HepG2 (cell line): ENCODE results near the gene CDK5RAP1. TPM values are rescaled to one million over a fixed set of nuclear protein-coding genes. Genes with fewer than 3 reads are reported as not detected.

Source experiments
- ASH2L ChIP-seq: fragments of 300-600, 200-600 bp; sonication (generic); IDR thresholded peaks from 2 replicates; pipeline ENCODE4 v1.7.0; 2017; ENCODE audit warnings: low read depth, mild to moderate bottlenecking, moderate library complexity, mixed read lengths, low read length; ENCODE audit not compliant: insufficient read length
- ATF7 ChIP-seq, 2 experiments: fragments of 450-650 bp in 1 of 2; sonication (generic) in 1 of 2; formaldehyde crosslinking in 1 of 2; IDR thresholded peaks; 2 replicates each; pipeline versions ENCODE4 v1.4.0 to v1.6.1; 2016 to 2020; ENCODE audit warnings: antibody characterized with exemption in 1 of 2, mild to moderate bottlenecking in 1 of 2, missing genetic modification reagents in 1 of 2
- HNF4G ChIP-seq, 2 experiments: sonication (generic) in 1 of 2; formaldehyde crosslinking in 1 of 2; IDR thresholded peaks; 2 replicates each; pipeline versions ENCODE4 v1.4.0 to v1.6.1; 2011 to 2020; ENCODE audit warnings: borderline replicate concordance in 2 of 2, low read depth in 2 of 2, mild to moderate bottlenecking in 2 of 2, low read length in 1 of 2, missing genetic modification reagents in 1 of 2, moderate library complexity in 1 of 2
- MIXL1 ChIP-seq: IDR thresholded peaks from 2 replicates; pipeline ENCODE4 v1.6.1; 2016
- NCOR1 ChIP-seq: fragments of 200-600 bp; sonication (generic); IDR thresholded peaks from 2 replicates; pipeline ENCODE4 v1.7.0; 2017; ENCODE audit warnings: antibody characterized with exemption, low read length, borderline replicate concordance
- NR2F1 ChIP-seq, 2 experiments: fragments of 450-650 bp in 1 of 2; formaldehyde crosslinking in 1 of 2; IDR thresholded peaks; 2 replicates each; pipeline versions ENCODE4 v1.5.0 to v1.6.1; 2016 to 2020; ENCODE audit warnings: mild to moderate bottlenecking in 1 of 2, missing compliant biosample characterization in 1 of 2, missing genetic modification reagents in 1 of 2, moderate library complexity in 1 of 2
- PCBP2 ChIP-seq: fragments of 200-400 bp; formaldehyde crosslinking; optimal IDR thresholded peaks from 2 replicates; pipeline ENCODE3; 2018; ENCODE audit warnings: low read length, low read depth; ENCODE audit not compliant: poor library complexity, severe bottlenecking
- PHF5A ChIP-seq: IDR thresholded peaks from one replicate; pipeline ENCODE4 v1.6.1; 2018; ENCODE audit warnings: low read depth, missing genetic modification reagents; ENCODE audit not compliant: unreplicated experiment
- RBM39 ChIP-seq: fragments of 200-400 bp; formaldehyde crosslinking; IDR thresholded peaks from one replicate; pipeline ENCODE4 v1.6.1; 2018; ENCODE audit warnings: antibody characterized with exemption, mild to moderate bottlenecking, low read depth, low read length; ENCODE audit not compliant: poor library complexity, severe bottlenecking
- SMARCE1 ChIP-seq: fragments of 450-650 bp; IDR thresholded peaks from 2 replicates; pipeline ENCODE4 v1.6.1; 2017; ENCODE audit warnings: borderline replicate concordance
- TCF12 ChIP-seq, 2 experiments: fragments of 450-650 bp in 1 of 2; sonication (generic) in 1 of 2; formaldehyde crosslinking in 1 of 2; IDR thresholded peaks; 2 replicates each; pipeline versions ENCODE4 v1.6.1 to v1.8.0; 2017 to 2022; ENCODE audit warnings: antibody characterized with exemption in 1 of 2, mild to moderate bottlenecking in 1 of 2, missing genetic modification reagents in 1 of 2, moderate library complexity in 1 of 2
- ZBTB7A ChIP-seq: sonication (generic); formaldehyde crosslinking; IDR thresholded peaks from 2 replicates; pipeline ENCODE4 v1.8.0; 2022; ENCODE audit warnings: mild to moderate bottlenecking, missing genetic modification reagents
- ZNF337 ChIP-seq: sonication (generic); formaldehyde crosslinking; IDR thresholded peaks from 2 replicates; pipeline ENCODE4 v1.5.1; 2020; ENCODE audit warnings: missing genetic modification reagents, low read depth, mild to moderate bottlenecking, borderline replicate concordance
- ZNF350 ChIP-seq: sonication (generic); formaldehyde crosslinking; IDR thresholded peaks from 2 replicates; pipeline ENCODE4 v1.4.0; 2020; ENCODE audit warnings: mild to moderate bottlenecking, low read depth, missing genetic modification reagents, borderline replicate concordance
- ZNF367 ChIP-seq: sonication (generic); formaldehyde crosslinking; IDR thresholded peaks from 2 replicates; pipeline ENCODE4 v1.4.0; 2020; ENCODE audit warnings: missing genetic modification reagents, borderline replicate concordance
- ZNF383 ChIP-seq: sonication (generic); formaldehyde crosslinking; IDR thresholded peaks from 2 replicates; pipeline ENCODE4 v1.4.0; 2020; ENCODE audit warnings: missing genetic modification reagents, mild to moderate bottlenecking, borderline replicate concordance
- ZNF432 ChIP-seq: sonication (generic); formaldehyde crosslinking; IDR thresholded peaks from 2 replicates; pipeline ENCODE4 v1.5.0; 2020; ENCODE audit warnings: missing genetic modification reagents, mild to moderate bottlenecking, borderline replicate concordance
- ZNF75D ChIP-seq: sonication (generic); formaldehyde crosslinking; IDR thresholded peaks from 2 replicates; pipeline ENCODE4 v1.8.1; 2023; ENCODE audit warnings: missing genetic modification reagents, mild to moderate bottlenecking, borderline replicate concordance
- polyA plus RNA-seq, 8 experiments: library from polyadenylated mRNA; depleted of rRNA in 3 of 8; stranded (reverse) in 7 of 8; unstranded in 1 of 8; fragments of >200 nt; fragmentation: Illumina TruSeq in 4 of 8; extraction: Trizol in 4 of 8; gene quantifications; 2 replicates each; pipeline versions ENCODE4 v1.2.1 to v1.2.3, GENCODE V29; 2011 to 2016; ENCODE audit warnings: low read depth in 4 of 8, missing spikeins in 1 of 8, mixed read lengths in 1 of 8; ENCODE audit not compliant: insufficient read depth in 1 of 8
- total RNA-seq, 5 experiments: library from RNA; depleted of rRNA; stranded (reverse); fragments of >200 nt; fragmentation: Illumina TruSeq; extraction: Trizol; gene quantifications; 2 replicates each; pipeline ENCODE4 v1.2.3, GENCODE V29; 2016; ENCODE audit warnings: low read depth in 1 of 5
- TF ChIP-seq, protein P1 (sequence below): sonication (generic); formaldehyde crosslinking; IDR thresholded peaks from 2 replicates; pipeline ENCODE4 v1.4.0; 2020; ENCODE audit warnings: missing genetic modification reagents, mild to moderate bottlenecking, borderline replicate concordance
- TF ChIP-seq, protein P2 (sequence below): sonication (generic); formaldehyde crosslinking; IDR thresholded peaks from 2 replicates; pipeline ENCODE4 v1.4.0; 2020; ENCODE audit warnings: missing genetic modification reagents, borderline replicate concordance
- TF ChIP-seq, protein P3 (sequence below): sonication (generic); formaldehyde crosslinking; IDR thresholded peaks from 2 replicates; pipeline ENCODE4 v1.5.1; 2020; ENCODE audit warnings: mild to moderate bottlenecking, missing genetic modification reagents, moderate library complexity

CDK5RAP1 gene
- total and polyA plus RNA-seq, 2 of the 13 experiments (the other 11 are each of a cell fraction or from before 2014, with no cell fraction given) = 53.6 to 98.2 TPM

DNA sequence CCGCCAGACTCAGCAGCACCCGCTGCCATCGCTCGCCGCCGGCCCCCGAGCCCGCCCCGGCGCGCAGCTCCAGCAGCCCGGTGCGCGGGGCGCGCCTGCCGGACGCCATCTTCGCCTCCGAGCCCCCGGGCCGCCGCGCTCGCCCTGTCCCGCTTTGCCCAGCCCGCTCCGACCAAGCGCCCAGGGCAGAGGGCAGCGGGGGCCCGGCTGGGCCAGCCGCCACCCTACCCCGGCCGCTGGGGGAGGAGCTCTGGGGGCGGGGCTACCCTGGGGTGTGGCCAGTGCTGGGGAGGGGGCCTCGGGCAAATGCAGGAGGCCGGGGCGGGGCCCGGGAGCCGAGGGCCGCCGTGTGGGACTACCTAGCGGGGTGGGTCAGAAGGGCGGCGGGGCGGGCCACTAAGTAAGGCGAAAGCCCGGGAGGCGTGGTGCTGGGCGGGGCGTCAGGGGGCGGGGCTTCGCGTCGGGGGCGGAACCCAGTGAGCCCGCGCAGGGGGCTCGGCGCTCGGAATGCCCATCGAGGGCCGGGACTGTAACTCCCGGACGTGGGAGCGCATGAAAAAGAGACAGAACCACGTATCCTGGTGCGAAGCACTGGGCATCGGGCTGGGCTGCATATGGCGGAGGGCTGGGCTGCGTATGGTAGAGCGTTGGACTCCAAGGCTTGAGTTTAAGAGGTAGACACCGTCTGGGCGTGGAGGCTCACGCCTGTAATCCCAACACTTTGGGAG, 42.4 kb upstream of the CDK5RAP1 start, which contains the start of gene SNTA1 (continued):
- TF ChIP-seq ZNF337 (CRISPR knock-in tag) (peak; percentile 53; the same call in 1 of the 2 replicates), NCOR1 (no peak), ZBTB7A (CRISPR knock-in tag) (peak; percentile 91), MIXL1 (CRISPR knock-in tag) (peak; percentile 6; the same call in 1 of the 2 replicates), ZNF383 (CRISPR knock-in tag) (peak; percentile 48; the same call in 1 of the 2 replicates), NR2F1 (CRISPR knock-in tag; IDR thresholded peaks at IDR 0.05) (0 out of 4 replicates have a peak, but pooled peaks have one; percentile 23 to 27), RBM39 (no peak), ASH2L (no peak), ZNF367 (CRISPR knock-in tag) (no peak), TCF12 (IDR thresholded peaks at IDR 0.05) (no peak), TCF12 (CRISPR knock-in tag; IDR thresholded peaks at IDR 0.05) (no peak), ZNF350 (CRISPR knock-in tag) (no peak; the same call in 1 of the 2 replicates), ATF7 (IDR thresholded peaks at IDR 0.05) (no peak), ATF7 (CRISPR knock-in tag; IDR thresholded peaks at IDR 0.05) (no peak), SMARCE1 (no peak), PCBP2 (no peak), ZNF432 (CRISPR knock-in tag) (no peak), ZNF75D (CRISPR knock-in tag) (no peak), HNF4G (IDR thresholded peaks at IDR 0.05; ENCODE audit: borderline replicate concordance, low read depth, low read length) (no peak), HNF4G (CRISPR knock-in tag; IDR thresholded peaks at IDR 0.05; ENCODE audit: borderline replicate concordance, low read depth) (no peak), PHF5A (CRISPR knock-in tag) (no peak)
- TF ChIP-seq, protein P1, sequence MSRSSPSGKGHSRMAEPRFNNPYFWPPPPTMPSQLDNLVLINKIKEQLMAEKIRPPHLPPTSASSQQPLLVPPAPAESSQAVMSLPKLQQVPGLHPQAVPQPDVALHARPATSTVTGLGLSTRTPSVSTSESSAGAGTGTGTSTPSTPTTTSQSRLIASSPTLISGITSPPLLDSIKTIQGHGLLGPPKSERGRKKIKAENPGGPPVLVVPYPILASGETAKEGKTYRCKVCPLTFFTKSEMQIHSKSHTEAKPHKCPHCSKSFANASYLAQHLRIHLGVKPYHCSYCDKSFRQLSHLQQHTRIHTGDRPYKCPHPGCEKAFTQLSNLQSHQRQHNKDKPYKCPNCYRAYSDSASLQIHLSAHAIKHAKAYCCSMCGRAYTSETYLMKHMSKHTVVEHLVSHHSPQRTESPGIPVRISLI = 0 out of 2 replicates have a peak, but pooled peaks have one; percentile 72
- TF ChIP-seq, protein P2, sequence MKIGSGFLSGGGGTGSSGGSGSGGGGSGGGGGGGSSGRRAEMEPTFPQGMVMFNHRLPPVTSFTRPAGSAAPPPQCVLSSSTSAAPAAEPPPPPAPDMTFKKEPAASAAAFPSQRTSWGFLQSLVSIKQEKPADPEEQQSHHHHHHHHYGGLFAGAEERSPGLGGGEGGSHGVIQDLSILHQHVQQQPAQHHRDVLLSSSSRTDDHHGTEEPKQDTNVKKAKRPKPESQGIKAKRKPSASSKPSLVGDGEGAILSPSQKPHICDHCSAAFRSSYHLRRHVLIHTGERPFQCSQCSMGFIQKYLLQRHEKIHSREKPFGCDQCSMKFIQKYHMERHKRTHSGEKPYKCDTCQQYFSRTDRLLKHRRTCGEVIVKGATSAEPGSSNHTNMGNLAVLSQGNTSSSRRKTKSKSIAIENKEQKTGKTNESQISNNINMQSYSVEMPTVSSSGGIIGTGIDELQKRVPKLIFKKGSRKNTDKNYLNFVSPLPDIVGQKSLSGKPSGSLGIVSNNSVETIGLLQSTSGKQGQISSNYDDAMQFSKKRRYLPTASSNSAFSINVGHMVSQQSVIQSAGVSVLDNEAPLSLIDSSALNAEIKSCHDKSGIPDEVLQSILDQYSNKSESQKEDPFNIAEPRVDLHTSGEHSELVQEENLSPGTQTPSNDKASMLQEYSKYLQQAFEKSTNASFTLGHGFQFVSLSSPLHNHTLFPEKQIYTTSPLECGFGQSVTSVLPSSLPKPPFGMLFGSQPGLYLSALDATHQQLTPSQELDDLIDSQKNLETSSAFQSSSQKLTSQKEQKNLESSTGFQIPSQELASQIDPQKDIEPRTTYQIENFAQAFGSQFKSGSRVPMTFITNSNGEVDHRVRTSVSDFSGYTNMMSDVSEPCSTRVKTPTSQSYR (CRISPR knock-in tag) = no peak
- TF ChIP-seq, protein P3, sequence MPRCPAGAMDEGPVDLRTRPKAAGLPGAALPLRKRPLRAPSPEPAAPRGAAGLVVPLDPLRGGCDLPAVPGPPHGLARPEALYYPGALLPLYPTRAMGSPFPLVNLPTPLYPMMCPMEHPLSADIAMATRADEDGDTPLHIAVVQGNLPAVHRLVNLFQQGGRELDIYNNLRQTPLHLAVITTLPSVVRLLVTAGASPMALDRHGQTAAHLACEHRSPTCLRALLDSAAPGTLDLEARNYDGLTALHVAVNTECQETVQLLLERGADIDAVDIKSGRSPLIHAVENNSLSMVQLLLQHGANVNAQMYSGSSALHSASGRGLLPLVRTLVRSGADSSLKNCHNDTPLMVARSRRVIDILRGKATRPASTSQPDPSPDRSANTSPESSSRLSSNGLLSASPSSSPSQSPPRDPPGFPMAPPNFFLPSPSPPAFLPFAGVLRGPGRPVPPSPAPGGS (CRISPR knock-in tag) = no peak; the same call in 1 of the 2 replicates
